Measurements from ENCODE around the gene WDFY1.

DNA sequence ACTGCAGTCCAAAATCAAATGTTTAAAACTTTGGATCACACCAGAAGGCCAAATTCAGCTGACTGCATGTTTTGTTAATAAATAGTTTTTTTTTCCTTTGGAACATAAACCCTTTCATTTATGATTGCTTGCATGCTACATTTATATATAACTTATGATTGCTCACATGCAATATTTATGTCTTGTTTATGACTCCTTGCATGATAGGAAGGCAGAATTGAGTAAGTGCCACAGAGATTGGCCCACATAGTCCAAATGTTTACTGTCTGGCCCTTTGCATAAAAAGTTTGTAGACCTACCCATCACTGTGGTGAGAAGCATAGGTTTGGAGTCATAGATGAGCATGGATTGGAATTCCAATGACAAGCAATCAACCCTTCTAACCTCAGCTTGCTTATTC, 30.8 kb downstream of the WDFY1 start:
- TF ChIP-seq, protein P1, sequence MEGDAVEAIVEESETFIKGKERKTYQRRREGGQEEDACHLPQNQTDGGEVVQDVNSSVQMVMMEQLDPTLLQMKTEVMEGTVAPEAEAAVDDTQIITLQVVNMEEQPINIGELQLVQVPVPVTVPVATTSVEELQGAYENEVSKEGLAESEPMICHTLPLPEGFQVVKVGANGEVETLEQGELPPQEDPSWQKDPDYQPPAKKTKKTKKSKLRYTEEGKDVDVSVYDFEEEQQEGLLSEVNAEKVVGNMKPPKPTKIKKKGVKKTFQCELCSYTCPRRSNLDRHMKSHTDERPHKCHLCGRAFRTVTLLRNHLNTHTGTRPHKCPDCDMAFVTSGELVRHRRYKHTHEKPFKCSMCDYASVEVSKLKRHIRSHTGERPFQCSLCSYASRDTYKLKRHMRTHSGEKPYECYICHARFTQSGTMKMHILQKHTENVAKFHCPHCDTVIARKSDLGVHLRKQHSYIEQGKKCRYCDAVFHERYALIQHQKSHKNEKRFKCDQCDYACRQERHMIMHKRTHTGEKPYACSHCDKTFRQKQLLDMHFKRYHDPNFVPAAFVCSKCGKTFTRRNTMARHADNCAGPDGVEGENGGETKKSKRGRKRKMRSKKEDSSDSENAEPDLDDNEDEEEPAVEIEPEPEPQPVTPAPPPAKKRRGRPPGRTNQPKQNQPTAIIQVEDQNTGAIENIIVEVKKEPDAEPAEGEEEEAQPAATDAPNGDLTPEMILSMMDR (IDR thresholded peaks at IDR 0.05 in 2 of 3, conservative IDR thresholded peaks at IDR 0.05 in 1 of 3; ENCODE audit: insufficient read depth in 2 of 3, low read depth in 1 of 3, low read length in 3 of 3), result no peak
- no peak for TF ChIP-seq XRCC5 (IDR thresholded peaks at IDR 0.05; ENCODE audit: low read depth, low read length)
- TF ChIP-seq SIN3A (IDR thresholded peaks at IDR 0.05; ENCODE audit: borderline replicate concordance in 2 of 2, control insufficient read depth in 1 of 2, low read depth in 2 of 2, low read length in 2 of 2), result no peak

Data from K562 (cell line).